DOHH2 (cell line): Measurements from ENCODE around the gene FHL1.

Experiments
- H3F3A ChIP-seq: fragments of 200-600 bp; sonication (generic), shearing (Covaris generic); 2 replicates; pipeline ENCODE4 v1.6.0; 2016; ENCODE audit warnings: antibody characterized with exemption, mild to moderate bottlenecking; ENCODE audit not compliant: control insufficient read depth, insufficient read depth
- H3K27ac ChIP-seq: fragments of 200-600 bp; sonication (generic); 2 replicates; pipeline ENCODE4 v1.5.1; 2014; ENCODE audit warnings: low read depth, mild to moderate bottlenecking, low read length, moderate library complexity
- H3K27me3 ChIP-seq: fragments of 200-600 bp; sonication (generic); 2 replicates; pipeline ENCODE4 v1.6.1; 2014; ENCODE audit warnings: mild to moderate bottlenecking, low read length, mixed read lengths; ENCODE audit not compliant: control insufficient read depth
- H3K36me3 ChIP-seq: fragments of 200-600 bp; sonication (generic); 2 replicates; pipeline ENCODE4 v1.6.1; 2014; ENCODE audit warnings: mild to moderate bottlenecking, low read length, moderate library complexity, mixed read lengths; ENCODE audit not compliant: control insufficient read depth
- H3K4me1 ChIP-seq: fragments of 200-600 bp; sonication (generic); 2 replicates; pipeline ENCODE4 v1.6.1; 2014; ENCODE audit warnings: mild to moderate bottlenecking, low read length, mixed read lengths; ENCODE audit not compliant: control insufficient read depth
- H3K4me2 ChIP-seq: fragments of 200-600 bp; sonication (generic); 2 replicates; pipeline ENCODE4 v1.6.0; 2014; ENCODE audit warnings: mild to moderate bottlenecking, low read length, moderate library complexity
- H3K4me3 ChIP-seq: fragments of 200-600 bp; sonication (generic); 2 replicates; pipeline ENCODE4 v1.5.1; 2014; ENCODE audit warnings: mild to moderate bottlenecking, low read length, mixed read lengths
- H3K79me2 ChIP-seq: fragments of 200-600 bp; sonication (generic); 2 replicates; pipeline ENCODE4 v1.6.1; 2014; ENCODE audit warnings: mild to moderate bottlenecking, low read length, mixed read lengths; ENCODE audit not compliant: control insufficient read depth
- H3K9me2 ChIP-seq: fragments of 200-600 bp; sonication (generic); replicated peaks from 2 replicates; pipeline ENCODE4 v1.6.1; 2014; ENCODE audit warnings: mild to moderate bottlenecking, low read length, mixed read lengths; ENCODE audit not compliant: control insufficient read depth
- H3K9me3 ChIP-seq: fragments of 200-600 bp; sonication (generic); 2 replicates; pipeline ENCODE4 v1.6.1; 2014; ENCODE audit warnings: antibody characterized with exemption, low read length, mixed read lengths; ENCODE audit not compliant: control insufficient read depth, insufficient read depth
- H4K20me1 ChIP-seq: fragments of 200-600 bp; sonication (generic); 2 replicates; pipeline ENCODE4 v1.6.0; 2014; ENCODE audit warnings: low read depth, mild to moderate bottlenecking, antibody characterized with exemption, low read length, moderate library complexity; ENCODE audit not compliant: control insufficient read depth, insufficient read depth
- CTCF ChIP-seq: fragments of 200-600 bp; sonication (generic); IDR thresholded peaks from one replicate; pipeline ENCODE4 v1.5.1; 2014; ENCODE audit warnings: antibody characterized with exemption, mild to moderate bottlenecking, low read depth, low read length; ENCODE audit not compliant: poor library complexity, severe bottlenecking
- EZH2phosphoT487 ChIP-seq: fragments of 200-600 bp; sonication (generic); IDR thresholded peaks from 2 replicates; pipeline ENCODE4 v1.6.1; 2017; ENCODE audit warnings: borderline replicate concordance, mild to moderate bottlenecking, antibody characterized with exemption, low read length, moderate library complexity, mixed read lengths

FHL1 gene

GRCh38 chrX:136185401-136186022 is 38.2 kb downstream of the FHL1 start:
- Histone ChIP-seq H3K9me3 (no peaks in the 10 kb centered on the region), H3K27me3 (no peaks in the 10 kb centered on the region), H3K4me1 (no peaks in the 10 kb centered on the region), H3F3A (no peaks in the 10 kb centered on the region), H3K36me3 (no peaks in the 10 kb centered on the region), H3K27ac (no peak overlapping the region), H3K9me2 (no peaks in the 10 kb centered on the region), H3K4me3 (no peak overlapping the region), H3K4me2 (no peak overlapping the region), H4K20me1 (no peaks in the 10 kb centered on the region), H3K79me2 (no peaks in the 10 kb centered on the region)
- no peak for TF ChIP-seq CTCF
- no peak for TF ChIP-seq EZH2phosphoT487

- H3K36me3 ChIP-seq = no peaks in the 10 kb centered on the region
- no peak for TF ChIP-seq EZH2phosphoT487
- no peaks in the 10 kb centered on the region for H4K20me1 ChIP-seq
- H3K9me2 ChIP-seq = no peaks in the 10 kb centered on the region
- H3K27me3 ChIP-seq = no peaks in the 10 kb centered on the region
- H3K4me1 ChIP-seq = no peaks in the 10 kb centered on the region
- no peak overlapping the region for H3K4me3 ChIP-seq
- H3F3A ChIP-seq = no peaks in the 10 kb centered on the region
- H3K9me3 ChIP-seq = no peaks in the 10 kb centered on the region
- no peak overlapping the region for H3K27ac ChIP-seq
- no peak overlapping the region for H3K4me2 ChIP-seq
- no peaks in the 10 kb centered on the region for H3K79me2 ChIP-seq
Measured at GRCh38 chrX:136186023-136186413, 38.7 kb downstream of the FHL1 start.

- no peaks in the 10 kb centered on the region for H3K79me2 ChIP-seq
- no peak overlapping the region for H3K4me3 ChIP-seq
- H3K4me1 ChIP-seq = no peaks in the 10 kb centered on the region
- no peaks in the 10 kb centered on the region for H3F3A ChIP-seq
- no peaks in the 10 kb centered on the region for H3K9me3 ChIP-seq
- no peak for TF ChIP-seq CTCF
- no peak for TF ChIP-seq EZH2phosphoT487
- H3K27ac ChIP-seq = no peak overlapping the region
- H3K4me2 ChIP-seq = no peak overlapping the region
- no peaks in the 10 kb centered on the region for H3K9me2 ChIP-seq
- H4K20me1 ChIP-seq = no peaks in the 10 kb centered on the region
- no peaks in the 10 kb centered on the region for H3K36me3 ChIP-seq
- H3K27me3 ChIP-seq = no peaks in the 10 kb centered on the region
Measured at GRCh38 chrX:136189222-136189621, 41.9 kb downstream of the FHL1 start.

- H3K79me2 ChIP-seq = no peaks in the 10 kb centered on the region
- TF ChIP-seq EZH2phosphoT487 (no peak), CTCF (no peak)
- no peak overlapping the region for H3K4me2 ChIP-seq
- H4K20me1 ChIP-seq = no peaks in the 10 kb centered on the region
- no peaks in the 10 kb centered on the region for H3K9me2 ChIP-seq
- no peak overlapping the region for H3K4me3 ChIP-seq
- no peak overlapping the region for H3K27ac ChIP-seq
- H3K9me3 ChIP-seq = no peaks in the 10 kb centered on the region
- no peaks in the 10 kb centered on the region for H3K4me1 ChIP-seq
- no peaks in the 10 kb centered on the region for H3K36me3 ChIP-seq
- no peaks in the 10 kb centered on the region for H3K27me3 ChIP-seq
- no peaks in the 10 kb centered on the region for H3F3A ChIP-seq
Measured at GRCh38 chrX:136190038-136190713, 42.8 kb downstream of the FHL1 start.
